D721Med (cell line): ENCODE data around the gene MTUS2.

Experiments
- DNase-seq: peaks from one replicate; pipeline ENCODE4 v3.0.0; 2011; ENCODE audit warnings: low spot score; ENCODE audit not compliant: insufficient read length
- FAIRE-seq: peaks from 2 replicates; lab custom pipeline; 2011; peaks lifted over from hg19 to GRCh38; lab: Jason Lieb, UNC
- TF ChIP-seq, protein P1 (sequence below): IDR thresholded peaks from 2 replicates; pipeline ENCODE4 v1.5.1; 2012; ENCODE audit warnings: mild to moderate bottlenecking, control low read depth; ENCODE audit not compliant: insufficient read depth; ENCODE audit errors: missing control alignments

The MTUS2 gene

DNA sequence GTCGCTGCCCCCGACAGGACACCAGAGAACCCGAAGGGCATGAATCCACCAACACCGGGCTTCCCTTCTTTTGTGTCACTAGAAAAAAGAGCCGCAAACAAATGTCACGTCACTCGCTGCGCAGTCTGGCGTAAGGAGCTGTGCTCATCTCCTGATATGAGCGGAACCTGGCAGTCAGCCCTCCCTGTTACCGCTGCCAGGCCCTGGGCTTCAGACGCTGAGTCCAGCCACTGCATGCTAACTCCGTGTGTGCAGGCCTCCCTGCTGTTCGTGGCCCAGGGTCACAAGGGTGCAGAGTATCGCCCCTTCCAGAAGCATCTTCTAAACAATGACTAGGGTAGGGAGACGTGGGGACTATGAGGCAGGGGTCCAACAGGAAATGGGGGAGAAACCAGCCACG lies 704.0 kb downstream of the MTUS2 start:
- no peak for DNase-seq
- no peak for FAIRE-seq
- TF ChIP-seq, protein P1, sequence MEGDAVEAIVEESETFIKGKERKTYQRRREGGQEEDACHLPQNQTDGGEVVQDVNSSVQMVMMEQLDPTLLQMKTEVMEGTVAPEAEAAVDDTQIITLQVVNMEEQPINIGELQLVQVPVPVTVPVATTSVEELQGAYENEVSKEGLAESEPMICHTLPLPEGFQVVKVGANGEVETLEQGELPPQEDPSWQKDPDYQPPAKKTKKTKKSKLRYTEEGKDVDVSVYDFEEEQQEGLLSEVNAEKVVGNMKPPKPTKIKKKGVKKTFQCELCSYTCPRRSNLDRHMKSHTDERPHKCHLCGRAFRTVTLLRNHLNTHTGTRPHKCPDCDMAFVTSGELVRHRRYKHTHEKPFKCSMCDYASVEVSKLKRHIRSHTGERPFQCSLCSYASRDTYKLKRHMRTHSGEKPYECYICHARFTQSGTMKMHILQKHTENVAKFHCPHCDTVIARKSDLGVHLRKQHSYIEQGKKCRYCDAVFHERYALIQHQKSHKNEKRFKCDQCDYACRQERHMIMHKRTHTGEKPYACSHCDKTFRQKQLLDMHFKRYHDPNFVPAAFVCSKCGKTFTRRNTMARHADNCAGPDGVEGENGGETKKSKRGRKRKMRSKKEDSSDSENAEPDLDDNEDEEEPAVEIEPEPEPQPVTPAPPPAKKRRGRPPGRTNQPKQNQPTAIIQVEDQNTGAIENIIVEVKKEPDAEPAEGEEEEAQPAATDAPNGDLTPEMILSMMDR = no peak

DNA sequence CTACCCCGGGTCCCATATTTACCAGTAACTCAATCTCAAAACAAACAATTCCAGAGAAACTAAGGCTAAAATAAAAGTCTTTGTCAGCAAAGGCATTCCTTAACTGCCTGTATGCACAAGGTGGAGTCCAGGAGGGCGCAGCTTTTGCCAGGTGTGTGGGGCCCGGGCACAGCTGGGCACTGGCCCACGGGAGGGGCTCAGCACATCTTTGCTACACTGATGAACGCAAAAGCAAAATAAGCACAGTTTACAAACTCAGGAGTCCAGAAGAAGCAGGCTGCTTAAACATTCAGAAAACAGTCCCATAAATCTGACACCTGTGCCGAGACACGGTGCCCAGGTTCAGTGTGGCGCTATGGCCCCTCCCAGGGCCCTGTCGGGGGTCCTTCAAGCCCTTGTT lies 704.5 kb downstream of the MTUS2 start:
- FAIRE-seq = no peak
- no peak for DNase-seq
- TF ChIP-seq, protein P1 = no peak

DNA sequence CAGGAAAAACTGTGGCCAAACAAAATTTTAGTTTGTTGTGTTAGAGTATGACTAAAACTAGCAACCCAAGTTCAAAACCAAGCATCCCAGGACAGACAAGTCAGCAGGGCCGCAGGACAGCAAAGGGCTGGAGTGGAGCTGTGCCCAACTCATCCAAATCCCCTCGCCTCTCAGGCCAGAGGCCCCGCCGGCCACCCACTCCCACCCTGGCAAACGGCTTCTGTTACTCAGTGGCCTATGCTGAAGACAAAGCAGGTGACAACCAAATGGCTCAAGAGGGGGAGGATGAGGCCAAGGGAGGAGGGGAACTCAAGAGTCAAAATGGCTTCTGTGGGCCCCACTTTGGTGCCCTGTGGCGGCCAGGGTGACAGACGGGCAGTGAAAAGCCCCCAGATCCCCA lies 705.6 kb downstream of the MTUS2 start:
- DNase-seq (no peak), FAIRE-seq (no peak)
- TF ChIP-seq, protein P1 = no peak

DNA sequence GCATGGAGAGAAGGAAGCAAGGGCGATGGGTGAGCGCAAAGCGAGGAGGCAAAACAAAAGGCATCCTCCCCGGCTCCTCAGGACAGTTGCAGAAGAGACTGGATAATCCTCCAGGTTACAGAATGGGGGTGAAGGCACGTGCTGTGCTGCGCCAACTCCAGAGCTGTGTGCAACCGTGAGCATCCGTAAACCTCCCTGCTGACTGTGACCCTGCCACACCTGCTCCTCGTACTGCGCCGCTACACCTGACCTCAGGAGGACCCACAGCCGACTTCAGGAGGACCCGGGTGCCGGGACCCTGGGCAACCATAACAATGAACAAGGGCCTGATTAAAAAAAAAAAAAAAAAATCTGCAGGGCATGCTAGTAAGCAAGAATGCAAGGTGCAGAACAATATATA lies 706.6 kb downstream of the MTUS2 start:
- TF ChIP-seq, protein P1 = no peak
- DNase-seq (no peak), FAIRE-seq (no peak)

DNA sequence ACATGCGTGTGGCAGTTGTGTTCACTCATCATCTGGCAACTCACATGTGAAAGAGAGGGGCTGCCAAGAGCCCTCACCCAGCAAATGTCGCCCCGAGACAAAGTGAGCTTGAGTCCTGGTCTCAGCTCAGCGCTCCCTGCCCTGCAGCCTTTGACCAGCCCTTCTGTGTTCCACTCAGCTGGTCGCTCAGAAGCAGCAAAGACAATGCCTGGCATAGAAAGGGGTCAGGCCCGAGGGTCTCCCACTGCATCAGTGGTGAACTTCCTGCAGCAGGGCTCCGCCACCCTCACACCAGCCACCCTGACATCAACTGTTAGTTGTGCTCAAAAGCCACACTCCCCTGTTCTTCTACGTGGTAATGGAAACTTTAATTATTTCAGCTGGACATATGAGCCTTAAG lies 707.4 kb downstream of the MTUS2 start:
- TF ChIP-seq, protein P1 = no peak
- DNase-seq (no peak), FAIRE-seq (no peak)

DNA sequence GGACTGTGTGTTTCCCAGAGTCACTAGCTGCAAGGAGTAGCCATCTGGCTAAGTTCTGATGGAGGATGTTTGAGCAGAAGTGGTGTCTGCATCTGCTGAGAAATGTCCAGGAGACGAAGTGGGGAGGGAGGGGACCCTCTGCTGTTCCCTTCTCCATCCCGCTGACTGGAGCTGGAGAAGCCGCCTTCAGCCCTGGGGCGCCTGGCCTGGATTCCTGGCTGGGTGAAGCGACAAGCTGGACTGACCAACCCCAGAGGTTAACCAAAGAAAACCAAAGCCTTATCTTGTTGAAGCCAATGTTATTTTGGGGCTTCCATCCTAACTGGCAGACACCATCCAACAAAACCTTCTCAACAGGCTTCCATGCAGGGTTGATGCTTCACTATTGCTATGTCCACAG lies 707.8 kb downstream of the MTUS2 start:
- no peak for DNase-seq
- TF ChIP-seq, protein P1 = no peak
- FAIRE-seq = no peak

DNA sequence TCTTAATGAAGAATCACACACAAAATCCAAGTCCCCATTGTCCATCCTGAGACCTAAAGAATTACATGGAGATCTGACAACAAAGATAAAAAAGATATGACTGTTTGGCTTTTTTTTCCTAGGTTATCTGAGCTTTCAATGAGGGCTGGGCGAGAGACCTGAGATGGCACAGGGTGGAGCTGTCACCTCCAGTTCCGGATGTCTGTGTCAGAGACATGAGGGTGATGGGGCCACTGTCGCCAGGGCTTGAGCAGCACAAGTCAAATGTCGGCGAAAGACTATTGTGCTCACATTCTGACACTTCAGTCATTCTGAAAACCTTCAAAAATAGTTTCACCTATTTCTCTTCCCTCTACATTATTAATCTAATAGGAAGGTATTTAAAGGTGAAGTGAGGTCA lies 709.6 kb downstream of the MTUS2 start:
- FAIRE-seq (no peak), DNase-seq (no peak)
- TF ChIP-seq, protein P1 = no peak
